HEK293 (cell line): ENCODE measurements around the gene WASF2.

Source experiments
- ELK4 ChIP-seq: IDR thresholded peaks from 2 replicates; pipeline ENCODE4 v1.6.1; 2011; ENCODE audit warnings: mild to moderate bottlenecking, low read depth, low read length, borderline replicate concordance
- GFI1B ChIP-seq: fragments of 450-650 bp; formaldehyde crosslinking; IDR thresholded peaks from 2 replicates; pipeline ENCODE4 v1.5.1; 2016; ENCODE audit warnings: missing biosample characterization, missing genetic modification characterization
- GLI2 ChIP-seq: fragments of 450-650 bp; formaldehyde crosslinking; IDR thresholded peaks from 2 replicates; pipeline ENCODE4; 2017; ENCODE audit warnings: missing biosample characterization, missing genetic modification characterization, low read depth, borderline replicate concordance
- GLI4 ChIP-seq: fragments of 450-650 bp; formaldehyde crosslinking; IDR thresholded peaks from 2 replicates; pipeline ENCODE4 v1.5.1; 2016; ENCODE audit warnings: missing biosample characterization, missing genetic modification characterization
- KLF10 ChIP-seq: fragments of 450-650 bp; IDR thresholded peaks from 2 replicates; pipeline ENCODE4 v1.5.1; 2018; ENCODE audit warnings: missing biosample characterization, mild to moderate bottlenecking, missing genetic modification characterization
- KLF8 ChIP-seq: fragments of 450-650 bp; formaldehyde crosslinking; IDR thresholded peaks from 2 replicates; pipeline ENCODE4 v1.5.1; 2016; ENCODE audit warnings: missing biosample characterization, missing genetic modification characterization
- MEIS1 ChIP-seq: sonication (generic); formaldehyde crosslinking; IDR thresholded peaks from 2 replicates; pipeline ENCODE4 v1.8.1; 2022; ENCODE audit warnings: missing genetic modification reagents, mild to moderate bottlenecking, borderline replicate concordance
- OVOL3 ChIP-seq: fragments of 450-650 bp; formaldehyde crosslinking; IDR thresholded peaks from 2 replicates; pipeline ENCODE4 v1.5.1; 2016; ENCODE audit warnings: missing biosample characterization, missing genetic modification characterization
- SP2 ChIP-seq: fragments of 450-650 bp; formaldehyde crosslinking; IDR thresholded peaks from 2 replicates; pipeline ENCODE4 v1.5.1; 2016; ENCODE audit warnings: missing biosample characterization, missing genetic modification characterization
- ZBTB7A ChIP-seq: fragments of 450-650 bp; formaldehyde crosslinking; IDR thresholded peaks from 2 replicates; pipeline ENCODE4 v1.5.1; 2016; ENCODE audit warnings: low read depth, missing biosample characterization, missing genetic modification characterization
- ZEB2 ChIP-seq: fragments of 450-650 bp; formaldehyde crosslinking; IDR thresholded peaks from 2 replicates; pipeline ENCODE4 v1.5.1; 2016; ENCODE audit warnings: missing biosample characterization, missing genetic modification characterization
- ZNF148 ChIP-seq: fragments of 450-650 bp; formaldehyde crosslinking; IDR thresholded peaks from 2 replicates; pipeline ENCODE4 v1.5.0; 2017; ENCODE audit warnings: missing biosample characterization, missing genetic modification characterization, borderline replicate concordance
- ZNF155 ChIP-seq: fragments of 450-650 bp; formaldehyde crosslinking; IDR thresholded peaks from 2 replicates; pipeline ENCODE4 v1.5.1; 2016; ENCODE audit warnings: missing biosample characterization, missing genetic modification characterization
- ZNF175 ChIP-seq: fragments of 450-650 bp; formaldehyde crosslinking; IDR thresholded peaks from 2 replicates; pipeline ENCODE4 v1.5.1; 2016; ENCODE audit warnings: missing biosample characterization, missing genetic modification characterization
- ZNF184 ChIP-seq: fragments of 450-650 bp; IDR thresholded peaks from 2 replicates; pipeline ENCODE4 v1.5.1; 2018; ENCODE audit warnings: missing biosample characterization, mild to moderate bottlenecking, missing genetic modification characterization
- ZNF24 ChIP-seq: fragments of 450-650 bp; formaldehyde crosslinking; IDR thresholded peaks from 2 replicates; pipeline ENCODE4 v1.5.1; 2016; ENCODE audit warnings: missing biosample characterization, missing genetic modification characterization
- ZNF280D ChIP-seq: fragments of 450-650 bp; formaldehyde crosslinking; IDR thresholded peaks from 2 replicates; pipeline ENCODE4 v1.5.1; 2016; ENCODE audit warnings: missing biosample characterization, missing genetic modification characterization
- ZNF302 ChIP-seq: fragments of 450-650 bp; formaldehyde crosslinking; IDR thresholded peaks from 2 replicates; pipeline ENCODE4 v1.5.1; 2016; ENCODE audit warnings: missing biosample characterization, missing genetic modification characterization, low read depth
- ZNF391 ChIP-seq: fragments of 450-650 bp; formaldehyde crosslinking; IDR thresholded peaks from 2 replicates; pipeline ENCODE4 v1.5.1; 2016; ENCODE audit warnings: low read depth, missing biosample characterization, missing genetic modification characterization, borderline replicate concordance
- ZNF394 ChIP-seq: fragments of 450-650 bp; formaldehyde crosslinking; IDR thresholded peaks from 2 replicates; pipeline ENCODE4 v1.5.1; 2016; ENCODE audit warnings: missing biosample characterization, missing genetic modification characterization, mild to moderate bottlenecking, moderate library complexity, borderline replicate concordance
- ZNF416 ChIP-seq: fragments of 450-650 bp; formaldehyde crosslinking; IDR thresholded peaks from 2 replicates; pipeline ENCODE4 v1.5.1; 2016; ENCODE audit warnings: missing biosample characterization, missing genetic modification characterization
- ZNF473 ChIP-seq: fragments of 450-650 bp; formaldehyde crosslinking; IDR thresholded peaks from 2 replicates; pipeline ENCODE4 v1.5.1; 2017; ENCODE audit warnings: missing biosample characterization, missing genetic modification characterization
- ZNF514 ChIP-seq: fragments of 450-650 bp; formaldehyde crosslinking; IDR thresholded peaks from 2 replicates; pipeline ENCODE4 v1.5.1; 2016; ENCODE audit warnings: missing biosample characterization, missing genetic modification characterization
- ZNF548 ChIP-seq: fragments of 450-650 bp; formaldehyde crosslinking; IDR thresholded peaks from 2 replicates; pipeline ENCODE4 v1.5.1; 2016; ENCODE audit warnings: missing biosample characterization, missing genetic modification characterization
- ZNF626 ChIP-seq: fragments of 450-650 bp; sonication (Bioruptor Pico); formaldehyde crosslinking; IDR thresholded peaks from 2 replicates; pipeline ENCODE4 v1.5.1; 2018; ENCODE audit warnings: missing biosample characterization, missing genetic modification characterization, inconsistent platforms
- ZNF654 ChIP-seq: fragments of 450-650 bp; formaldehyde crosslinking; IDR thresholded peaks from 2 replicates; pipeline ENCODE4 v1.5.1; 2016; ENCODE audit warnings: low read depth, missing biosample characterization, missing genetic modification characterization
- ZNF658 ChIP-seq: fragments of 450-650 bp; formaldehyde crosslinking; IDR thresholded peaks from 2 replicates; pipeline ENCODE4; 2016; ENCODE audit warnings: missing biosample characterization, missing genetic modification characterization
- ZNF677 ChIP-seq: fragments of 450-650 bp; IDR thresholded peaks from 2 replicates; pipeline ENCODE4 v1.5.0; 2018; ENCODE audit warnings: missing biosample characterization, mild to moderate bottlenecking, missing genetic modification characterization, moderate library complexity
- ZSCAN23 ChIP-seq: fragments of 450-650 bp; formaldehyde crosslinking; IDR thresholded peaks from 2 replicates; pipeline ENCODE4 v1.5.1; 2016; ENCODE audit warnings: missing biosample characterization, missing genetic modification characterization
- ZSCAN5A ChIP-seq: fragments of 450-650 bp; formaldehyde crosslinking; IDR thresholded peaks from 2 replicates; pipeline ENCODE4 v1.5.1; 2016; ENCODE audit warnings: missing biosample characterization, missing genetic modification characterization

The WASF2 gene

GRCh38 chr1:27526569-27527222 is 36.7 kb upstream of the WASF2 start (continued):
- TF ChIP-seq ZNF514 (no peak), ELK4 (no peak), ZNF658 (tag by site-specific recombination) (no peak), ZNF175 (no peak), ZEB2 (tag by site-specific recombination) (no peak), MEIS1 (CRISPR knock-in tag) (no peak), ZNF473 (tag by site-specific recombination) (peak; percentile 77; the same call in 1 of the 2 replicates), GLI2 (tag by site-specific recombination) (no peak), ZNF280D (tag by site-specific recombination) (no peak), ZNF677 (tag by site-specific recombination) (no peak), OVOL3 (no peak), ZNF391 (no peak; the same call in 1 of the 2 replicates), ZBTB7A (tag by site-specific recombination) (peak; percentile 58; the same call in 1 of the 2 replicates), ZNF302 (tag by site-specific recombination) (no peak), ZNF24 (no peak), KLF8 (tag by site-specific recombination) (no peak; the same call in 1 of the 2 replicates), KLF10 (tag by site-specific recombination) (no peak), GFI1B (tag by site-specific recombination) (no peak), ZNF394 (tag by site-specific recombination) (no peak; the same call in 1 of the 2 replicates), ZNF184 (tag by site-specific recombination) (no peak), ZSCAN23 (no peak; the same call in 1 of the 2 replicates), ZNF416 (tag by site-specific recombination) (no peak), ZNF654 (no peak), SP2 (no peak), ZNF148 (tag by site-specific recombination) (no peak), GLI4 (no peak), ZNF626 (tag by site-specific recombination) (no peak), ZNF548 (tag by site-specific recombination) (peak; percentile 29; the same call in 1 of the 2 replicates), ZNF155 (no peak), ZSCAN5A (tag by site-specific recombination) (no peak)
